PC-3 (cell line): Measurements from ENCODE around the gene AKAP9. TPM values are rescaled to one million over a fixed set of nuclear protein-coding genes. Genes with fewer than 3 reads are reported as not detected.

ENCODE experiments used
- ATAC-seq: fragments of 200-7000 bp; cut with Tn5 transposase; 2 replicates; pipeline ENCODE4 v1.9.1; 2020; ENCODE audit warnings: mild to moderate bottlenecking, moderate library complexity
- BruUV-seq: library from RNA; stranded (reverse); fragments of 400-500 nt; replicated peaks from 2 replicates; lab custom pipeline; 2021; lab: Mats Ljungman, UMichigan
- CTCF ChIA-PET: fragments of 300-600 bp; sonication (Branson Sonifier 250); formaldehyde crosslinking; loops from one replicate; lab custom pipeline; 2022; ENCODE audit warnings: antibody characterized with exemption; lab: Charles Lee
- POLR2A ChIA-PET: fragments of 300-600 bp; sonication (Branson Sonifier 250); formaldehyde crosslinking; loops from one replicate; lab custom pipeline; 2022; ENCODE audit warnings: antibody characterized with exemption; ENCODE audit not compliant: unreplicated experiment; lab: Charles Lee
- DNase-seq: peaks from one replicate; pipeline ENCODE4 v3.0.0-alpha.2; 2015
- H2AFZ ChIP-seq: fragments of 300-600 bp; sonication (generic); 2 replicates; pipeline ENCODE4 v1.6.0; 2016; ENCODE audit warnings: antibody characterized with exemption, low read length
- H3F3A ChIP-seq: fragments of 300-600 bp; sonication (generic); one replicate; pipeline ENCODE4 v1.6.0; 2017; ENCODE audit warnings: antibody characterized with exemption, low read length, control low read depth, mild to moderate bottlenecking; ENCODE audit not compliant: unreplicated experiment
- H3K27ac ChIP-seq: fragments of 300-600 bp; sonication (generic); 2 replicates; pipeline ENCODE4 v1.5.1; 2016; ENCODE audit warnings: mild to moderate bottlenecking, low read length
- H3K27me3 ChIP-seq: fragments of 300-600 bp; sonication (generic); 2 replicates; pipeline ENCODE4 v1.6.1; 2016; ENCODE audit warnings: low read length, mixed read lengths
- H3K36me3 ChIP-seq: fragments of 300-600 bp; sonication (generic); 2 replicates; pipeline ENCODE4 v1.6.1; 2016; ENCODE audit warnings: low read depth, mixed run types, low read length, mixed read lengths
- H3K4me1 ChIP-seq: fragments of 300-600 bp; sonication (generic); 2 replicates; pipeline ENCODE4 v1.5.1; 2016; ENCODE audit warnings: low read length; ENCODE audit not compliant: insufficient read depth
- H3K4me2 ChIP-seq: fragments of 300-600 bp; sonication (generic); 2 replicates; pipeline ENCODE4 v1.6.0; 2016; ENCODE audit warnings: low read length
- H3K4me3 ChIP-seq: fragments of 300-600 bp; sonication (generic); 2 replicates; pipeline ENCODE4 v1.5.1; 2016; ENCODE audit warnings: mild to moderate bottlenecking, low read length, mixed read lengths
- H3K79me2 ChIP-seq: fragments of 300-600 bp; sonication (generic); 2 replicates; pipeline ENCODE4 v1.6.1; 2017; ENCODE audit warnings: low read length, mixed read lengths
- H3K9ac ChIP-seq: fragments of 300-600 bp; sonication (generic); 2 replicates; pipeline ENCODE4 v1.6.0; 2016; ENCODE audit warnings: mild to moderate bottlenecking, low read length
- H3K9me2 ChIP-seq: fragments of 300-600 bp; sonication (generic); replicated peaks from 2 replicates; pipeline ENCODE4 v1.6.1; 2016; ENCODE audit warnings: mixed run types, low read length, mixed read lengths
- H3K9me3 ChIP-seq: fragments of 300-600 bp; sonication (generic); 2 replicates; pipeline ENCODE4 v1.6.1; 2016; ENCODE audit warnings: low read length, mixed read lengths
- H4K20me1 ChIP-seq: fragments of 300-600 bp; sonication (generic); 2 replicates; pipeline ENCODE4 v1.6.1; 2016; ENCODE audit warnings: low read length, mixed read lengths
- EZH2 ChIP-seq: fragments of 300-600 bp; sonication (generic); IDR thresholded peaks from one replicate; pipeline ENCODE4 v1.6.1; 2017; ENCODE audit warnings: antibody characterized with exemption, mild to moderate bottlenecking, low read length; ENCODE audit not compliant: unreplicated experiment
- EZH2phosphoT487 ChIP-seq: fragments of 300-600 bp; sonication (generic); IDR thresholded peaks from 2 replicates; pipeline ENCODE4 v1.6.1; 2018; ENCODE audit warnings: mild to moderate bottlenecking, antibody characterized with exemption, low read length, borderline replicate concordance
- intact Hi-C: fragments of 100-400 bp; cut with micrococcal nuclease; formaldehyde crosslinking; loops from 2 replicates; pipeline ENCODE4 v1.9.0; 2023
- total RNA-seq: library from RNA; depleted of rRNA; stranded (reverse); fragments of >200 nt; gene quantifications from 2 replicates; pipeline ENCODE4 v1.2.3, GENCODE V29; 2014
- TF ChIP-seq, protein P1 (sequence below): fragments of 300-600 bp; sonication (generic); conservative IDR thresholded peaks from 2 replicates; pipeline ENCODE4 v1.5.1; 2017; ENCODE audit warnings: antibody characterized with exemption, low read depth, mild to moderate bottlenecking, low read length

AKAP9 gene
- total RNA-seq, 1 experiment from 2014 or later: 24.9 TPM

DNA sequence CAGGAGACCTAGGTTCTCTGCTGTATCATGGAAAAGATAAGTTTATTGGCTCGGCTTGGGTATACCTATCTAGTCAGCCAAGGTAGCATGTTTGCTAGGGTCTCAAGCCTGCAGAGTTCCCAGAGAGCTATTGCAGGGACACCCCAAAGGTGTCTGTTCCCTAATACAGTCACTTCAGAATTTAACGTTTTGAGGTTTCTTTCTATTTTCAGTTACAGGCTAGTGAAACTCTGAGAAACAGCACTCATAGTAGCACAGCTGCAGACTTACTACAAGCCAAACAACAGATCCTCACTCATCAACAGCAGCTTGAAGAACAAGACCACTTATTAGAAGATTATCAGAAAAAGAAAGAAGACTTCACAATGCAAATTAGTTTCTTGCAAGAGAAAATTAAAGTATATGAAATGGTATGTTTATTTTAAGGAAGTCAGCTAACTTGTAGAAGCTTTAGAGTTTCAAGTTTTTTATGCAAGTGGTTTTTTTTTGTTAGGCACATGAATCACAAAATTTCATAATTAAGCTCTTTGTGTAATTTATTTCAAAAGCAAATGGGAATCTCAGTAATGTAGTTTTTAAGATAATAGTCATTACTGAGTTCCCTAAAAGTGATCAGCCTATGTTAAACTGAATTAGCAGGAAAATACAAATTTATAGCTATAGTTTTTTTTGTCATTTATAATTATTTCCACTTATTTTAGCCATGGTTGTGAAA lies 54.9 kb downstream of the AKAP9 start:
- ChIA-PET CTCF (no interaction called here), POLR2A (no interaction called here)
- TF ChIP-seq, protein P1, sequence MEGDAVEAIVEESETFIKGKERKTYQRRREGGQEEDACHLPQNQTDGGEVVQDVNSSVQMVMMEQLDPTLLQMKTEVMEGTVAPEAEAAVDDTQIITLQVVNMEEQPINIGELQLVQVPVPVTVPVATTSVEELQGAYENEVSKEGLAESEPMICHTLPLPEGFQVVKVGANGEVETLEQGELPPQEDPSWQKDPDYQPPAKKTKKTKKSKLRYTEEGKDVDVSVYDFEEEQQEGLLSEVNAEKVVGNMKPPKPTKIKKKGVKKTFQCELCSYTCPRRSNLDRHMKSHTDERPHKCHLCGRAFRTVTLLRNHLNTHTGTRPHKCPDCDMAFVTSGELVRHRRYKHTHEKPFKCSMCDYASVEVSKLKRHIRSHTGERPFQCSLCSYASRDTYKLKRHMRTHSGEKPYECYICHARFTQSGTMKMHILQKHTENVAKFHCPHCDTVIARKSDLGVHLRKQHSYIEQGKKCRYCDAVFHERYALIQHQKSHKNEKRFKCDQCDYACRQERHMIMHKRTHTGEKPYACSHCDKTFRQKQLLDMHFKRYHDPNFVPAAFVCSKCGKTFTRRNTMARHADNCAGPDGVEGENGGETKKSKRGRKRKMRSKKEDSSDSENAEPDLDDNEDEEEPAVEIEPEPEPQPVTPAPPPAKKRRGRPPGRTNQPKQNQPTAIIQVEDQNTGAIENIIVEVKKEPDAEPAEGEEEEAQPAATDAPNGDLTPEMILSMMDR: no peak
- no peak for TF ChIP-seq EZH2phosphoT487
- TF ChIP-seq EZH2: no peak
- Histone ChIP-seq H3K9me3 (no peaks in the 10 kb centered on the region), H3K36me3 (peaks cover 11% of the 10 kb centered on the region; the same call in 1 of the 2 replicates), H3K9me2 (no peaks in the 10 kb centered on the region), H3K4me1 (no peaks in the 10 kb centered on the region), H3K4me2 (no peak overlapping the region), H2AFZ (no peak overlapping the region), H3K27ac (no peak overlapping the region), H4K20me1 (no peaks in the 10 kb centered on the region), H3K27me3 (no peaks in the 10 kb centered on the region), H3K9ac (no peak overlapping the region), H3F3A (no peaks in the 10 kb centered on the region), H3K4me3 (no peak overlapping the region), H3K79me2 (no peaks in the 10 kb centered on the region)
- ATAC-seq (no peak), DNase-seq (no peak)
- intact Hi-C loops: no loop called here
- BruUV-seq: no TSS peak

DNA sequence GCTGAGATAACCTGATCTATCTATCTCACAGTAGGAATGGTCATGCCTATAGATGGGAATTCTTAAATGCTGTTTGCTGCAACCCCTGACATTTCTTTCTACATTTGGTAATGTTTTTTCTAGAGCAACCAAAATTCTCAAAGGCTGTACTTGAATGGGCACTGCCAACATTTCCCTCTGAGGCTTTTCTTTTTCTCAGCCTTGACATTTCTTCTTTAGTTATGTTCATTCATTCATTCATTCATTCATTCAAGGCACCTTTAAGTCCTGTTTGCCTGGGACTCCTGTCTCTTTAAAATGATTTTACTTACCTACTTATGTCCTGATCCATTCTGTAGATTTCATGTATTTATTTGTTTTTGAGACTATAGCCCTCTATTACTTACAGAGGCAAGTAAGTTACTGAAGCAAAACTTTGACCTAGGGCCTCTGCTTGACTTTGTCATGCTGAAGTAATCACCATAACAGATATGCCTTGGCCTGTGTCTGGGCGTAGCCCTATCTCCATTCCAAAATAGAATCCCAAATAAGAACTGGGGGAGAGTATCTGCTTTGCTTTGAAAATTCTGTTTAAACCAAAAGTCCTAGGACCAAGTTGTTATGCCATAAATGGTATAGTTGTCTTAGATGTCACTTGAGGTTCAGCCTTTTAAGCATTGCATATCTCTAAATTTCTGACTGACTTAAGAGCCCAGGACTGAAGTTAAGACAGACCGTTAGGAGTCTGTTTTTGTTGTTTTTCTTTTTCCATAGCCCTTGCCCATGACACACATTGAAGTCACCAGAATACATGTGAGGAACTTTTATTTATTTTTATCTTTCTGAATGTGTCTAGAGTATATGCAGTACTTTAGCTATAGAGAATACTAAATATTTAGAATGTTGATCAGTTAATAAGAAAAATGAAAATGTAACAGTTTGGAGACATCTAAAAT lies 59.2 kb downstream of the AKAP9 start:
- Histone ChIP-seq H3K4me1 (no peaks in the 10 kb centered on the region), H3F3A (no peaks in the 10 kb centered on the region), H3K4me3 (no peak overlapping the region), H3K79me2 (no peaks in the 10 kb centered on the region), H3K27ac (no peak overlapping the region), H2AFZ (no peak overlapping the region), H3K9ac (no peak overlapping the region), H3K9me3 (no peaks in the 10 kb centered on the region), H3K4me2 (no peak overlapping the region), H4K20me1 (no peaks in the 10 kb centered on the region), H3K27me3 (no peaks in the 10 kb centered on the region), H3K9me2 (no peaks in the 10 kb centered on the region), H3K36me3 (peaks cover 7% of the 10 kb centered on the region)
- ChIA-PET POLR2A (no interaction called here), CTCF (no interaction called here)
- DNase-seq: no peak
- TF ChIP-seq EZH2phosphoT487: no peak
- TF ChIP-seq, protein P1: no peak
- TF ChIP-seq EZH2: no peak
- no peak for ATAC-seq
- intact Hi-C loops: no loop called here
- no TSS peak for BruUV-seq
